OCI-LY7 (cell line): Measurements from ENCODE around the gene FAM78A. TPM values are rescaled to one million over a fixed set of nuclear protein-coding genes. Genes with fewer than 3 reads are reported as not detected.
A peak's percentile ranks its signal among the peaks of the same experiment; 100 is the strongest.

Experiments
- BruUV-seq: library from RNA; stranded (reverse); fragments of 400-500 nt; replicated peaks from 2 replicates; lab custom pipeline; 2021; lab: Mats Ljungman, UMichigan
- CTCF ChIA-PET: fragments of 300-600 bp; sonication (Branson Sonifier 250); formaldehyde crosslinking; loops from one replicate; lab custom pipeline; 2022; ENCODE audit warnings: antibody characterized with exemption; ENCODE audit not compliant: unreplicated experiment; lab: Charles Lee
- POLR2A ChIA-PET: fragments of 300-600 bp; sonication (Branson Sonifier 250); formaldehyde crosslinking; loops from one replicate; lab custom pipeline; 2022; ENCODE audit warnings: antibody characterized with exemption; lab: Charles Lee
- DNase-seq: peaks from one replicate; pipeline ENCODE4 v3.0.0-alpha.2; 2015; ENCODE audit warnings: low spot score
- H2AFZ ChIP-seq: fragments of 200-600 bp; sonication (generic), shearing (Covaris generic); 2 replicates; pipeline ENCODE4 v1.6.1; 2014; ENCODE audit warnings: mild to moderate bottlenecking, antibody characterized with exemption, low read length, moderate library complexity
- H3K27ac ChIP-seq: fragments of 200-600 bp; sonication (generic); 2 replicates; pipeline ENCODE4 v1.5.1; 2014; ENCODE audit warnings: mixed run types, low read depth, mild to moderate bottlenecking, moderate library complexity, low read length, inconsistent platforms; ENCODE audit not compliant: poor library complexity, severe bottlenecking
- H3K36me3 ChIP-seq: fragments of 200-600 bp; sonication (generic); 2 replicates; pipeline ENCODE4 v1.6.1; 2014; ENCODE audit warnings: mild to moderate bottlenecking, antibody characterized with exemption, low read length, moderate library complexity, mixed read lengths; ENCODE audit not compliant: insufficient read depth
- H3K4me1 ChIP-seq: fragments of 200-600 bp; sonication (generic); 2 replicates; pipeline ENCODE4 v1.5.1; 2014; ENCODE audit warnings: mild to moderate bottlenecking, low read length; ENCODE audit not compliant: insufficient read depth, poor library complexity, severe bottlenecking
- H3K4me2 ChIP-seq: fragments of 200-600 bp; sonication (generic); 2 replicates; pipeline ENCODE4 v1.6.1; 2014; ENCODE audit warnings: mild to moderate bottlenecking, low read length
- H3K4me3 ChIP-seq: fragments of 200-600 bp; sonication (generic); 2 replicates; pipeline ENCODE4 v1.5.1; 2014; ENCODE audit warnings: mild to moderate bottlenecking, low read depth, low read length; ENCODE audit not compliant: poor library complexity, severe bottlenecking
- H3K79me2 ChIP-seq: fragments of 200-600 bp; sonication (generic); 2 replicates; pipeline ENCODE4 v1.6.1; 2016; ENCODE audit warnings: low read depth, mild to moderate bottlenecking, low read length, moderate library complexity, mixed read lengths; ENCODE audit not compliant: insufficient read depth
- H3K9me2 ChIP-seq: fragments of 200-600 bp; sonication (generic); 2 replicates; pipeline ENCODE4 v1.6.1; 2016; ENCODE audit warnings: mild to moderate bottlenecking, low read length, mixed read lengths; ENCODE audit not compliant: insufficient read depth
- H3K9me3 ChIP-seq: fragments of 200-600 bp; sonication (generic); 2 replicates; pipeline ENCODE4 v1.6.1; 2014; ENCODE audit warnings: mild to moderate bottlenecking, mixed run types, low read length, mixed read lengths
- H4K20me1 ChIP-seq: fragments of 200-600 bp; sonication (generic); 2 replicates; pipeline ENCODE4 v1.6.1; 2014; ENCODE audit warnings: mild to moderate bottlenecking, antibody characterized with exemption, low read length, moderate library complexity, mixed read lengths; ENCODE audit not compliant: insufficient read depth
- CTCF ChIP-seq: fragments of 200-600 bp; sonication (generic); conservative IDR thresholded peaks from 2 replicates; pipeline ENCODE4 v1.5.1; 2014; ENCODE audit warnings: mild to moderate bottlenecking, antibody characterized with exemption, low read length, moderate library complexity, mixed read lengths
- EZH2phosphoT487 ChIP-seq: fragments of 200-600 bp; sonication (generic); IDR thresholded peaks from 2 replicates; pipeline ENCODE4 v1.6.1; 2018; ENCODE audit warnings: low read depth, borderline replicate concordance, mild to moderate bottlenecking, mixed run types, antibody characterized with exemption, low read length, moderate library complexity, mixed read lengths
- intact Hi-C: fragments of 100-400 bp; cut with micrococcal nuclease; formaldehyde crosslinking; loops from one replicate; pipeline ENCODE4 v1.10.0; 2022; ENCODE audit not compliant: unreplicated experiment
- total RNA-seq, 2 experiments: library from RNA; depleted of rRNA in 1 of 2; stranded (reverse); fragments of >200 nt in 1 of 2; shearing (Covaris generic) in 1 of 2; gene quantifications; 2 replicates each; pipeline ENCODE4 v1.2.3, GENCODE V29; 2014 to 2022

Gene FAM78A
- total RNA-seq, 2 experiments from 2014 or later, result 25.0 to 35.0 TPM

- no TSS peak for BruUV-seq
- Histone ChIP-seq H4K20me1 (no peaks in the 10 kb centered on the region), H3K9me2 (no peaks in the 10 kb centered on the region), H3K9me3 (no peaks in the 10 kb centered on the region), H2AFZ (peak within 1 kb of the TSS; percentile 35; the same call in 1 of the 2 replicates), H3K4me2 (no peak within 1 kb of the TSS), H3K79me2 (no peaks in the 10 kb centered on the region), H3K36me3 (no peaks in the 10 kb centered on the region), H3K4me3 (no peak within 1 kb of the TSS), H3K4me1 (no peaks in the 10 kb centered on the region), H3K27ac (no peak within 1 kb of the TSS)
- ChIA-PET CTCF (no interaction called here), POLR2A (no interaction called here)
- no peak for TF ChIP-seq CTCF
- no peak for TF ChIP-seq EZH2phosphoT487
- intact Hi-C loops, result no loop called here
- no peak for DNase-seq
These were observed 13.2 kb upstream of the FAM78A start, which contains the start of gene PLPP7 for GRCh38 chr9:131289301-131290035. Gene PLPP7 (plus strand): TSS chr9:131289723. CDS start chr9:131289998, 275 bp downstream.

DNA sequence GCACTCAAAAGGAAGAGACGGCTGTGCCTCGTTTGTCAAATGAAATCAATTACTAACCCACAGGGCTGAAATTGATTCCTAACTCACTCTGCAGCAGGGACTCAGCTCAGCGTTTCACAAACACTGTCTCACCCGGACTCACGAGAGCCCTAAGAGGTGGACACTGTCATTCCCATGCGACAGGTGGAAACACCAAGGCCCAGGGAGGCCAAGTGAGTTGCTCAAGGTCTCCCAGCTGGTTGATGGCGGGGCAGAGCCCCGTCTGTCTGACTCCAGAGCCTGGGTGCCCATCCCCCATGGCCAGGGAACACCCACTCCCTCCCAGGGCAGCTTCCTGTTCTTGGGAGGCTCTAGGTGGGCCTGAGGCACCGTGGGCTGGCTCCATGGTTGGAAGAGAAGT is 11.9 kb upstream of the FAM78A start:
- POLR2A ChIA-PET, result no interaction called here
- no TSS peak for BruUV-seq

More for the DNA sequence above, 11.9 kb upstream of the FAM78A start:
- Histone ChIP-seq H3K4me3 (no peak overlapping the region), H3K27ac (no peak overlapping the region), H3K79me2 (no peaks in the 10 kb centered on the region), H2AFZ (no peak overlapping the region), H3K4me2 (no peak overlapping the region), H3K9me2 (no peaks in the 10 kb centered on the region), H3K9me3 (no peaks in the 10 kb centered on the region), H4K20me1 (no peaks in the 10 kb centered on the region), H3K4me1 (no peaks in the 10 kb centered on the region), H3K36me3 (no peaks in the 10 kb centered on the region)
- CTCF ChIA-PET, result interaction anchor here (0.5 kb wide), 1 partner anchor 115 kb away, joined by 3 read pairs; no protein-coding TSS in a partner anchor
- DNase-seq, result no peak
- intact Hi-C loops, result no loop called here
- TF ChIP-seq CTCF, result no peak
- no peak for TF ChIP-seq EZH2phosphoT487
